ENCODE measurements around the gene SMPDL3A. TPM values are rescaled to one million over a fixed set of nuclear protein-coding genes. Genes with fewer than 3 reads are reported as not detected.

SMPDL3A gene
- total RNA-seq, 1 donor from 2014 or later, result 17.9 TPM

DNA sequence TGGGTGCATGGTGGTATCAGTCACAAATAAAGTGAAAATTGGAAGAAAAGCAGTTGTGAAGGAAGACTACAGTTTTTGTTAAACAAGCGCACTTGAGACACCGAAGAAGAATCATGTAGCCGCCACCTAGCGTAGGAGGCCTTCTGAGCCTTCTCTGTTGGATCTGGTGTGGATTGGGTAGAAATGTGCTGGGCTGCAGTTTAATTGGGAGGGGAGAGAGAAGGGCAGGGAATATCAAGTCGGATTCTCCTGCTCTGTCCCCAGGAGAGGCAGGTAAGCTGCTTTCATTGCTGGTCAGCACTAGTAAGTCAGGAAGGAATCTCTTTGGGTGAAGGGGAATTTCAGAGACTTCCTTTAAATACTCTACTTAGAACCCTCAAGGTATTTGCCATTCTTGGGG lies 10.8 kb upstream of the SMPDL3A start:
- intact Hi-C loops (cut with DNase I), result no loop called here
- Histone ChIP-seq H3K27me3 (ENCODE audit: low read depth) (no peaks in the 10 kb centered on the region), H3K4me3 (no peak overlapping the region), H3K36me3 (no peaks in the 10 kb centered on the region), H3K4me1 (no peaks in the 10 kb centered on the region), H3K9me3 (no peaks in the 10 kb centered on the region), H3K27ac (no peak overlapping the region)
- ATAC-seq (no peak), DNase-seq (no peak)
- TF ChIP-seq, protein P1, sequence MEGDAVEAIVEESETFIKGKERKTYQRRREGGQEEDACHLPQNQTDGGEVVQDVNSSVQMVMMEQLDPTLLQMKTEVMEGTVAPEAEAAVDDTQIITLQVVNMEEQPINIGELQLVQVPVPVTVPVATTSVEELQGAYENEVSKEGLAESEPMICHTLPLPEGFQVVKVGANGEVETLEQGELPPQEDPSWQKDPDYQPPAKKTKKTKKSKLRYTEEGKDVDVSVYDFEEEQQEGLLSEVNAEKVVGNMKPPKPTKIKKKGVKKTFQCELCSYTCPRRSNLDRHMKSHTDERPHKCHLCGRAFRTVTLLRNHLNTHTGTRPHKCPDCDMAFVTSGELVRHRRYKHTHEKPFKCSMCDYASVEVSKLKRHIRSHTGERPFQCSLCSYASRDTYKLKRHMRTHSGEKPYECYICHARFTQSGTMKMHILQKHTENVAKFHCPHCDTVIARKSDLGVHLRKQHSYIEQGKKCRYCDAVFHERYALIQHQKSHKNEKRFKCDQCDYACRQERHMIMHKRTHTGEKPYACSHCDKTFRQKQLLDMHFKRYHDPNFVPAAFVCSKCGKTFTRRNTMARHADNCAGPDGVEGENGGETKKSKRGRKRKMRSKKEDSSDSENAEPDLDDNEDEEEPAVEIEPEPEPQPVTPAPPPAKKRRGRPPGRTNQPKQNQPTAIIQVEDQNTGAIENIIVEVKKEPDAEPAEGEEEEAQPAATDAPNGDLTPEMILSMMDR (IDR thresholded peaks at IDR 0.05), result no peak

GRCh38 chr6:122778985-122779661 lies 9.9 kb upstream of the SMPDL3A start:
- H3K27me3 ChIP-seq (ENCODE audit: low read depth), result no peaks in the 10 kb centered on the region
- H3K4me3 ChIP-seq, result no peak overlapping the region
- no peak overlapping the region for H3K27ac ChIP-seq
- H3K36me3 ChIP-seq, result no peaks in the 10 kb centered on the region
- no peaks in the 10 kb centered on the region for H3K9me3 ChIP-seq
- intact Hi-C loops (cut with DNase I), result no loop called here
- ATAC-seq (no peak), DNase-seq (no peak)
- no peaks in the 10 kb centered on the region for H3K4me1 ChIP-seq
- TF ChIP-seq, protein P1 (IDR thresholded peaks at IDR 0.05), result no peak

DNA sequence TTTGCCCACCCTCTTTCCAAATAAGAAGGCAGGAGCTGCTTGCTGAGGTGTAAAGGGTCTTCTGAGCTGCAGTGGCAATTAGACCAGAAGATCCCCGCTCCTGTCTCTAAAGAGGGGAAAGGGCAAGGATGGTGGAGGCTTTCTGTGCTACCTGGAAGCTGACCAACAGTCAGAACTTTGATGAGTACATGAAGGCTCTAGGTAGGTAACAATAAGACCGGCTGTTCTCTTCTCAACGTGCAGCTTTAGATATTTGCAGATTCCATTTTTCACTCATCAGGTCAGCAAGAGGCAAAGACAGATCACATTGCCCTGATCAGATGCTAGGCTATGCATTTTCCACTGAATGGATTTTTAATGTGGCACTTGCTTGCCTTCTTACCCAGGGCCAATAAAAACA lies 9.4 kb upstream of the SMPDL3A start, which contains the start of gene FABP7:
FABP7 (plus strand) TSS at position 50 of the 400 bp plus-strand sequence; CDS start at position 129, 79 bp downstream.
- Histone ChIP-seq H3K4me1 (no peaks in the 10 kb centered on the region), H3K9me3 (no peaks in the 10 kb centered on the region), H3K36me3 (no peaks in the 10 kb centered on the region), H3K27me3 (ENCODE audit: low read depth) (no peaks in the 10 kb centered on the region), H3K27ac (no peak within 1 kb of the TSS), H3K4me3 (no peak within 1 kb of the TSS)
- intact Hi-C loops (cut with DNase I), result no loop called here
- DNase-seq, result no peak
- no peak for ATAC-seq
- TF ChIP-seq, protein P1 (IDR thresholded peaks at IDR 0.05), result no peak

GRCh38 chr6:122780114-122780513 lies 8.9 kb upstream of the SMPDL3A start:
- no peaks in the 10 kb centered on the region for H3K36me3 ChIP-seq
- H3K27ac ChIP-seq, result no peak overlapping the region
- ATAC-seq (no peak), DNase-seq (no peak)
- TF ChIP-seq, protein P1 (IDR thresholded peaks at IDR 0.05), result no peak
- no peaks in the 10 kb centered on the region for H3K9me3 ChIP-seq
- intact Hi-C loops (cut with DNase I), result no loop called here
- no peak overlapping the region for H3K4me3 ChIP-seq
- H3K27me3 ChIP-seq (ENCODE audit: low read depth), result no peaks in the 10 kb centered on the region
- H3K4me1 ChIP-seq, result no peaks in the 10 kb centered on the region

GRCh38 chr6:122781716-122782115 lies 7.3 kb upstream of the SMPDL3A start:
- H3K9me3 ChIP-seq, result no peaks in the 10 kb centered on the region
- no peaks in the 10 kb centered on the region for H3K4me1 ChIP-seq
- no peak overlapping the region for H3K27ac ChIP-seq
- H3K27me3 ChIP-seq (ENCODE audit: low read depth), result no peaks in the 10 kb centered on the region
- intact Hi-C loops (cut with DNase I), result no loop called here
- DNase-seq (no peak), ATAC-seq (no peak)
- no peak overlapping the region for H3K4me3 ChIP-seq
- TF ChIP-seq, protein P1 (IDR thresholded peaks at IDR 0.05), result no peak
- no peaks in the 10 kb centered on the region for H3K36me3 ChIP-seq

Data from lower lobe of right lung (tissue), 2 donors.